Erythroblast (primary cell): ENCODE measurements around the gene KCNE5.
"Not testable (repeated sequence)": the region's sequence is repeated elsewhere in the genome, so short reads cannot be mapped to it uniquely, and the experiment has no call there.

Experiments used
- DNase-seq, 2 experiments: peaks; one replicate each; lab custom pipeline; 2025; lab: John Stamatoyannopoulos, UW
- GATA1 ChIP-seq: IDR thresholded peaks from 2 replicates; pipeline ENCODE4 v1.6.1; 2011; ENCODE audit warnings: low read depth, mild to moderate bottlenecking, control low read depth, low read length, moderate library complexity
- POLR2A ChIP-seq: IDR thresholded peaks from 2 replicates; pipeline ENCODE4 v1.6.1; 2011; ENCODE audit warnings: mild to moderate bottlenecking, low read length

KCNE5 gene, protein sequence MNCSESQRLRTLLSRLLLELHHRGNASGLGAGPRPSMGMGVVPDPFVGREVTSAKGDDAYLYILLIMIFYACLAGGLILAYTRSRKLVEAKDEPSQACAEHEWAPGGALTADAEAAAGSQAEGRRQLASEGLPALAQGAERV

DNA sequence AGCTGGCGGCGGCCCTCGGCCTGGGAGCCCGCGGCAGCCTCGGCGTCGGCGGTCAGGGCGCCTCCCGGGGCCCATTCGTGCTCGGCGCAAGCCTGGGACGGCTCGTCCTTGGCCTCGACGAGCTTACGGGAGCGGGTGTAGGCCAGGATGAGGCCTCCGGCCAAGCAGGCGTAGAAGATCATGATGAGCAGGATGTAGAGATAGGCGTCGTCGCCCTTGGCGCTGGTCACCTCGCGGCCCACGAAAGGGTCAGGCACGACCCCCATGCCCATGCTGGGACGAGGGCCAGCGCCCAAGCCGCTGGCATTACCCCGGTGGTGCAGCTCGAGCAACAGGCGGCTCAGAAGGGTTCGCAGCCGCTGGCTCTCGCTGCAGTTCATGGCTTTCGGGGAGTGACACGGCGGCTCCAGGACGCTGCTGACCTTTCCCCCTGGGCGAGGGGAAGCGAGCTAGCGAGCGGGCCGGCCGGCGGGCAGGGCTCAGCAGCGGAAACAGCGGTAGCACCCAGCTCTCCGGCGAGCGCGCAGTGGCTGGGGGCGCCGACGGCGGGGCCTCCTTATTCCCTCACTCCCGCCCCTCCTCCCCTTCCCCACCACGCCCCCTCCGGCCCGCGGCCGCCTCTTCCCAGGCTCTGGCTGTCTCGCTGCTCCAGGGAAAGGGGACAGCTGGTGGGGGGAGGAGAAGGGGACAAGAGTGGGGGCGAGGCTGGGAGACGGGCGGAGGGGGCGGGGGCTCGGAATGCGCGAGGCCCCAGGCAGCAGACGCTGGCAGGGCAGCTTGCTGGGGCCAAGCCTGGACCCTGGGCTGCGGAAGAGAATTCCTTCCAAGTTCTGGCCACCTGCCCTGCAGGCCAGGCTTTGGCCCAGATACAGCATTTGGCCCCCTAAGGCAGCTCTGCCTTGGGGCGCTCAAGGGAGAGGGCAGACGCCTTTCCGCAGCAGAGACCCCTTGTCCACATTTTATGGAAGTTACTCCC lies at the start of gene KCNE5:
Gene KCNE5 (minus strand): TSS at position 532 of the 976 bp plus-strand sequence. CDS start 152 bp downstream, at position 380.
- no peak for DNase-seq
- TF ChIP-seq POLR2A (no peak), GATA1 (no peak)

DNA sequence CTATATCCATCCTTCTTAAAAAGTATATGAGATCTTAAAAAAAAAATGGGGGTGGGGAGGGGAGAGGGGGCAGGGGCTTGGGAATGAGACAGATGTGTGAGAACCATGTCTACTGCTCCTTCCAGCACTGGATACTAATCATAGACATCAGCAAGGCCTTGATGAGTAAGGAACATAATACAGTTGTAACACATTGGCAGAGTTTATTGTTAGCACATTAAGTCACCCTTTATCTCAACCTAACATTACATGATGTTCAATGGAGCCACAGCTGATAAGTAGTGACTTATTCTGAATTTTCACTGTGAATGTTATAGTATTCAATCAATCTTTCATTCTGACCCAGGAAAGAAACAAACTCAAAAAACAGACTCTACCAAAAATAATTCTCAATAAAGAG lies 47.3 kb upstream of the KCNE5 start:
- no peak for TF ChIP-seq POLR2A
- TF ChIP-seq GATA1: no peak
- peak; percentile 62 to 88 for DNase-seq

DNA sequence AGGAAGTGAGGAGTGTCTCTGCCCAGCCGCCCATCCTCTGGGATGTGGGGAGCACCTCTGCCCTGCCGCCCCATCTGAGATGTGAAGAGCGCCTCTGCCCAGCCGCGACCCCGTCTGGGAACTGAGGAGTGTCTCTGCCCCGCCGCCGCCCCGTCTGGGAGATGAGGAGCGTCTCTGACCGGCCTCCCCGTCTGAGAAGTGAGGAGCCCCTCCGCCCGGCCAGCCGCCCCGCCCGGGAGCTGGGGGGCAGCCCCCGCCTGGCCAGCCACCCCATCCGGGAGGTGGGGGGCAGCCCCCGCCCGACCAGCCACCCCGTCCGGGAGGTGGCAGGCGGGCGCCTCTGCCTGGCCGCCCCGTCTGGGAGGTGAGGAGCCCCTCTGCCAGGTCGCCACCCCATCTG lies 46.2 kb upstream of the KCNE5 start:
- not testable (repeated sequence) for DNase-seq

DNA sequence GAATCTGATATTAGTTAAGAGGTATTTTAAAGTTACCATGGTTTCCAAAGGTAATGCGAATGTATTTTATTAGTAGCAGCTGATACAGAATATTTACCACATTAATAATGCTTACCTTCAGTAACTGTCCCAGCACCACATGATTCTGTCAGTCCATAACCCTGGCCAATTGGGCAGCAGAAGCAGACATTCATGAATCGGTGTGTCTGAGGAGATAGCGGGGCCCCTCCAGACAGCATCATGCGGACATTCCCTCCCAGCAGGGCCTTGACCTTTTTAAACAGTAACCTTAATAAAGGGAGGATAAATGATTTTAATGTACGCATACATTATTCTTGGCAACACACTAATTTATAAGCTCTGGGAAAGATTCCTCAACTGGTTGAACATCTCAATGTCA lies 43.0 kb upstream of the KCNE5 start:
- DNase-seq: no peak
- TF ChIP-seq GATA1 (no peak), POLR2A (no peak)

DNA sequence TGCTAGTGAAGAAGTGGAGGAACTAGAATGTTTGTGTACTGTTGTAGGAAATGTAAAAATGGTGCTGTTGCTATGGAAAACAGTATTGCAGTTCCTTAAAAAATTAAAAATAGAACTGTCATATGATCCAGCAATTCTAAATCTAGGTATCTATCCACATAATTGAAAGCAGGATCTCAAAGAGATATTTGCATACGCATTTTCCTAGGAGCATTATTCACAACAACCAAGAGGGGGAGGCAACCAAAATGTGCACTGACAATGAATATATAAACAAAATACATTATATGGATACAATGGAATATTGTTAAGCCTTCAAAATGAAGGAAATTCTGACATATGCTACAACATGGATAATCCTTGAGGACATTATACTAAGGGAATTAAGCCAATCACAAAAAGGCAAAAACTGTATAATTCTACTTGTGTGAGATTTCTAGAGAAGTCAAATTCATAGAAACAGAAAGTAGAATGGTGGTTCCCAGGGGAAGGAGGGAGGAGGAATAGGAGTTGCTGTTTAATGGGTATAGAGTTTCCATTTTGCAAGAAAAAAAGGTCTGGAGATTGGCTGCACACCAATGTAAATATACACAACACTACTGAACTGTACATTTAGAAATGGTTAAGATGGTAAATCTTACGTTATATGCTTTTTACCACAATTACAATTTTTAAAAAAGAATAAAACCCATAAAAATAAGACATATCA lies 35.6 kb upstream of the KCNE5 start:
- no peak for TF ChIP-seq GATA1
- TF ChIP-seq POLR2A: no peak

DNA sequence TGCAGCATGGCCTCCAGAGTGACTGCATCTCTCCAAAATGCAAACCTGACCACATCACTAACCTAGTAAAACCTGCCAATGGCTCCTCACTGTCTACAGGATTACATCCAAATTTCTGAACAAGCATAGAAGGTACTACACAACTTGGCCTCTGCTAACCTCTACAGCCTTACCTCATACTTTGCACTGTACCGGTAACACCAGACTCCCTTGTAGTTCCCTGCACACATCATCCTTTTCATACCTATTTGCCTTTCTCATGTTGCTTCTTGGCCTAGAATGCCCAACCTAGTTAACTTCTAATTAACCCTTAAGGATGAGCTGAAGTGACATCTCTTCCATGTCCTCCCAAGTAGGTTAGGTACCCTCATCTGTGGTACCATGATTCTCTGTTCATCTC lies 33.4 kb upstream of the KCNE5 start:
- no peak for DNase-seq
- no peak for TF ChIP-seq GATA1
- TF ChIP-seq POLR2A: no peak

More for the DNA sequence above, 35.6 kb upstream of the KCNE5 start:
- DNase-seq: no peak

DNA sequence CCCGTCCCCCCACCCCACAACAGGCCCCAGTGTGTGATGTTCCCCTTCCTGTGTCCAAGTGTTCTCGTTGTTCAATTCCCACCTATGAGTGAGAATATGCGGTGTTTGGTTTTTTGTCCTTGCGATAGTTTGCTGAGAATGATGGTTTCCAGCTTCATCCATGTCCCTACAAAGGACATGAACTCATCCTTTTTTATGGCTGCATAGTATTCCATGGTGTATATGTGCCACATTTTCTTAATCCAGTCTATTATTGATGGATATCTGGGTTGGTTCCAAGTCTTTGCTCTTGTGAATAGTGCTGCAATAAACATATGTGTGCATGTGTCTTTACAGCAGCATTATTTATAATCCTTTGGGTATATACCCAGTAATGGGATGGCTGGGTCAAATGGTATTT lies 32.4 kb upstream of the KCNE5 start:
- DNase-seq: not testable (repeated sequence)

DNA sequence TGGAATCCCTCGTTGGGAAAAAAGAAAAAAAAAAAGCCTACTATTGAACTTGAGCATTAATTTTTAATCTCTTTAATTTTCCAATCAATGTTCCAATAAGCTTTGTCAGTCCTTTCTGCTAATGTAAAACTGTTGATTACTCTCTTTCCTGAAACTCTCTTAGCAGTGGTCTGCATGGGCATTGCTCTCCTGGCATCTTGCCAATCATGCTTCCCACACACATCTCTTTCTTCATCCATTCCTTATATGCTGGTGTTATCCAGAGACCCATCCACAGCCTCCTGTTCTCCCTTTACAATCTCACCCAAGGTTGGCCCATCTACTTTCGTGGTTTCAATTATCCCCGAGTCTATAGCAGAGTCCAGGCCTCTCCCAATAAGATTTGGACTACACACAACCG lies 31.8 kb upstream of the KCNE5 start:
- peak in 1 of 2 experiments; percentile 3 for DNase-seq
- TF ChIP-seq GATA1: no peak
- TF ChIP-seq POLR2A: no peak

DNA sequence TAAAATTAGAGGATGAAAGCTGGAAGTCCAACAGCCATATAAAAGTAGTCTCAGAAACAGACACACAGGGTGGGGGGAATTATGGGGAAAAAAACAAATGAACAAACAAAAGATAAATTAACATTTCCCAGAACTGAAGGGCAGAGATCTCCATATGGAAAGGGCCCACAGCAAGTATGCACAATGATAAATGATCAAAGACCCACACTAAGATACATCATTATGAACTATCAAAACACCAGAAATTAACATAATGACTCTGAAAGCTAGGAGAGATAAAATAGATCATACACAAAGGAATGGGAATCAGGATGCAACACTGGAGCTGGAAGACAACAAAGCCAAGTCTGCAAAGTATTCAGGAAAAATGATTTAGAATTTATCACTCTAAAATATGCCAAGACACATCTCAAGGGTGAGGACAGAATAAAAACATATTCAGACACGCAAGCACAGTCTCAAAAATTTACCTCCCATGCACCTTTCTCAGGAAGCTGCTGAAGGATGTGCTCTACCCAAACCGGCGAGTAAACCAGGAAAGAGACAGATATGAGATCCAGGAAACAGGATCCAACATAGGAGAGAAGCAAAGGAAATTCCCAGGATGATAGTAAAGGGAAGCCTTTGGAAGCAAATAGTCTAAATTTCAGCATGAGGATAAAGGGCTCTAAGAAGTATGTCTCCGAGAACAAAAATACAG lies 30.7 kb upstream of the KCNE5 start:
- no peak for DNase-seq
- TF ChIP-seq POLR2A (no peak), GATA1 (no peak)

DNA sequence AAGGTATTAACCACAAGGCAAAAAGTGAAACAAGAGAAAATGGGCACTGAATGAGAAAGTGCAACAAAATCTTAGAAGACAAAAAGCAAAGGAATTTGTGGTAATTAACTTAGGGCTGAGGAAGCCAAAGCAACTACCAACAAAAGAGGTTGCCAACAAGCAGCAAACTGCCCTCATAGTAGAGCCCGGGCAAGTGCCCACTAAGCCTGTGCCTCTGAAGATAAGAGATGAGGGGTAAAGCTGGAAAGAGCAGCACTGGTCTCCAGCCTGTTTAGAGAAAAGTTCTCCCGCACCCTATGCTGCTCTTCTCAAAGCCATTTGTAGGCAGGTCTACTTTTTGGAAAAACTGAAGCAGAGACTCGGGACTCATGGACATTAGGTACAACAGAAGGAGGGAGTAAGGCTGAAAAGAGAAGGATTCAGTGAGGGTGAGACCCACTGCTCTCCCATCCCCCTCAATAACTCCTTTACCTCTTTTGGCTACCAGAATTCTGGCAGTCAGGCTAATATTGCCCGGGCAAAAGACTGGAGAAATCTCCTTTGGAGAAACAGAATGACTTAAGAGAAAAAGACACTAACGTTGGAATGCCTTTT lies 29.6 kb upstream of the KCNE5 start:
- TF ChIP-seq POLR2A (no peak), GATA1 (no peak)

DNA sequence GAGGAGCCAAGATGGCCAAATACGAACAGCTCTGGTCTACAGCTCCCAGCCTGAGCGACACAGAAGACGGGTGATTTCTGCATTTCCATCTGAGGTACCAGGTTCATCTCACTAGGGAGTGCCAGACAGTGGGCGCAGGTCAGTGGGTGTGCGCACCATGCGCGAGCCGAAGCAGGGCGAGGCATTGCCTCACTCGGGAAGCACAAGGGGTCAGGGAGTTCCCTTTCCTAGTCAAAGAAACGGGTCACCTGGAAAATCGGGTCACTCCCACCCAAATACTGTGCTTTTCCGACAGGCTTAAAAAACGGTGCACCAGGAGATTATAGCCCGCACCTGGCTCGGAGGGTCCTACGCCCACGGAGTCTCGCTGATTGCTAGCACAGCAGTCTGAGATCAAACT lies 19.7 kb upstream of the KCNE5 start:
- not testable (repeated sequence) for DNase-seq

More for the DNA sequence above, 29.6 kb upstream of the KCNE5 start:
- no peak for DNase-seq

DNA sequence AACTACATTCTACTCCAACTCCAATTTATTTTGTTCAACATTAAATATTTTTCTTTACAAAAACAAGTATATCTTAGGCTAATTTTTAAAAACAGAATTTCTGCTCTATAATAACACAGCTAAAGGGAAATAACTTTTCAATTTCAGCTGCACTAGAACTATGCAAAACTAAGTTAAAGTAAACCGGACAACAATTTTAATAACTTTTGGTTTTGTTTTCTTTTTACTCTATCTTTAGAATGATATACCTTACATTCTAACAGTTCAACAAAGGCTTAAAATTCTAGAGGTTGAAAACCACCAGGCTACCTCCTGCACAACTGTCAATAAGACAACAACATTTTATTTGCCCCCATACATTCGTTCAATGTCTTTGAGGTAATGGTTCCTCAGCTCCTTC lies 18.7 kb upstream of the KCNE5 start:
- no peak for DNase-seq
- TF ChIP-seq POLR2A: no peak
- TF ChIP-seq GATA1: no peak

DNA sequence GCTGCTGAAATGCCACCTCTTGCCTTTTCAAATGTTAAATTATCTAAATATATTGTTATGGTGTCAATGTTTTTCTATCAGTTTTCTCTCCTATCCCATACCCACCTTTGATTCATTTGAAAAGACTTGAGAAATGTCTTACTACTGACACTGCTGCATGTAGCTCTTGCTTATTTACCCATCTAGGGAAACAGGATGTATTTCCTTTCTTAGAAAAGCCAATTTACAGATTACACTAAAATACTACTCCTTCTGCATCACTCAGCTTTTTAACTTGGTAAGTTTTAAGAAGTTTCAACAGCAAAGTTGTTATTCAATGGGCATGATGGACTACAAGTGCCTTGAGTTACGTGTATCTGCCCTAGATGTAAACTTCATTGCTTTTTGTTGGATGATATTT lies 13.2 kb upstream of the KCNE5 start:
- DNase-seq: no peak
- no peak for TF ChIP-seq GATA1
- TF ChIP-seq POLR2A: no peak

DNA sequence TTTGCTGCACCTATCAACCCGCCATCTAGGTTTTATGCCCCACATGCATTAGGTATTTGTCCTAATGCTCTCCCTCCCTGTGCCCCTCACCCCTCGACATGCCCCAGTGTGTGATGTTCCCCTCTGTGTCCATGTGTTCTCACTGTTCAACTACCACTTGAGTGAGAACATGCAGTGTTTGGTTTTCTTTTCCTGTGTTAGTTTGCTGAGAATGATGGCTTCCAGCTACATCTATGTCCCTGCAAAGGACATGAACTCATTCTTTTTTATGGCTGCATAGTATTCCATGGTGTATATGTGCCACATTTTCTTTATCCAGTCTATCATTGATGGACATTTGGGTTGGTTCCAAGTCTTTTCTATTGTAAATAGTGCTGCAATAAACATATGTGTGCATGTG lies 12.5 kb upstream of the KCNE5 start:
- DNase-seq: not testable (repeated sequence)
